NCI-H226 (cell line): ENCODE measurements around the gene SPATA17.
"Not testable (repeated sequence)": the region's sequence is repeated elsewhere in the genome, so short reads cannot be mapped to it uniquely, and the experiment has no call there.

ENCODE experiments used
- DNase-seq: peaks from one replicate; pipeline ENCODE4 v3.0.0-alpha.2; 2015

Gene SPATA17

GRCh38 chr1:217681806-217682205 is 50.7 kb downstream of the SPATA17 start:
- DNase-seq = no peak

- DNase-seq = no peak
Measured at GRCh38 chr1:217687511-217687910, 56.4 kb downstream of the SPATA17 start.

DNA sequence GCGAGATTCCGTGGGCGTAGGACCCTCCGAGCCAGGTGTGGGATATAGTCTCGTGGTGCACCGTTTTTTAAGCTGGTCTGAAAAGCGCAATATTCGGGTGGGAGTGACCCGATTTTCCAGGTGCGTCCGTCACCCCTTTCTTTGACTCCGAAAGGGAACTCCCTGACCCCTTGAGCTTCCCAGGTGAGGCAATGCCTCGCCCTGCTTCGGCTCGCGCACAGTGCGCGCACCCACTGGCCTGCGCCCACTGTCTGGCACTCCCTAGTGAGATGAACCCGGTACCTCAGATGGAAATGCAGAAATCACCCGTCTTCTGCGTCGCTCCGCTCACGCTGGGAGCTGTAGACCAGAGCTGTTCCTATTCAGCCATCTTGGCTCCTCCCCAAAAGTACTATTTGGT is 65.0 kb downstream of the SPATA17 start:
- DNase-seq = not testable (repeated sequence)

GRCh38 chr1:217703326-217703725 is 72.2 kb downstream of the SPATA17 start:
- DNase-seq = no peak

DNA sequence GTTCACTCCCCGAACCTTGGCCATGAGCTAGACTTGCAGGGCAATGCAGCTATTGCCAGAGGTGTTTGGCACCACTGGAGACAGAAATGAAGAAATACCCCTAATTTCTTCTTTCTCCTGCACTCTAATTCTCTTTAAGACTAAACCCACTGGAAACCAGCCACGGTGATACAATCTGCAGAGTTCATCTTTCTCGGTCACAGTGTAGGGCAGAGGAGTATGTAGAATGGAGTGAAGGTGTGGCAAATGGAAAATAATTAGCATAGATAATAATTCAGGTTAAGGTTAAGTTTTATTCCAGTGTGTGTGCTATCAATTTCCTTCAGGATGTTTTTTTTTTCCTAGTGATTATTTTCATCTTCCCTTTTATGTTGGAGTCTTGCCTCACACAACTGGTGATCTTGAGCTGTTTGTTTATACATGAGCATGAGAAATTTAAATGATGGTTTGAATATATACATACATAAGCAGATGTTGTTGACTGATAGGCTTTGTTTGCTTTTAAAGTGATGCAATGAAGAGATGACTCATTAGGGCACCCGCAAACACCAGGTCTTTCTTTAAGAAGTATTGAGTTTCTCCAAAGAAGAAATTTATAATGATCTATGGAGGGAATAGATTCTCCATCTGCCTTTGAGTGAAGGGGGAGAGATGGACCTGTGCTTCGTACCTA is 81.9 kb downstream of the SPATA17 start:
- DNase-seq = no peak

- DNase-seq = no peak
Measured at GRCh38 chr1:217715681-217716080, 84.5 kb downstream of the SPATA17 start.

DNA sequence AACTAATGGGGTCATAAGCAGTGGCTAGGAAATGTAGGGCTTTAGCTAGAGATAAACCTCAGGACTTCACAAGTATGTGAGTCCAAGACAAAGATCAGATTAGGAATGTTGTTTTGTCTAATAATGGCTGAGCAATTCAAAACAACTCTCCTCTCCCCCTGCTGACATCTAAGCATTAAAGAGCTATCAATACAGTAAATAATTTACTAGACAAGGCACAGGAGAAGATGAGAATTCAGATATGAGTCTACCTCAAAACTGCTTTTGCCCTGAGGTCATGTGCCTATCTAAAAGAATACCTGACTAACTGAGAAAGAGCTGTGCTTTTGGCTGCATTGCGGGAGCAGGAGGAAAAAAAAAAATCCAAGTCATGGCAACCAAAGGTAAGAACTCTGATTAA is 86.8 kb downstream of the SPATA17 start:
- DNase-seq = no peak

DNA sequence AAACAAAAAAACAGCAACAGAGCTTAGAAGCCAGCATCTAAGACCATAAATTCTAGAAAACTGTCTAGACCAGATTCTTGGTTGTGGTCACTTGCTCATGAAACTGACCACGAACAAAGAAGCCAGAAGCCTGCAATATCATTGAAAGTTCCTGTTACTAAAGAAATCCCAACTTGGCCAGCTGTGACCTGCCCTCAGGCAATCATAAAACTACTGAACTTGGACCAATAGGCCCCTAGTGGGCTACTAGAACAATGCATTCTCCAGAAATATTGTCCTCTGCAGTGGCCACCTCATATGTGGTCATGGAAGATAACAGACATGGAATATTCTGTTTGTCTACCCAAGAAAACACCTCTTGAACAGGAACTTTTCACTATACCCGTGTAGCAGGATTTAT is 87.7 kb downstream of the SPATA17 start:
- DNase-seq = peak; percentile 3

GRCh38 chr1:217721692-217722091 is 90.5 kb downstream of the SPATA17 start:
- peak; percentile 22 for DNase-seq

GRCh38 chr1:217734973-217735372 is 103.8 kb downstream of the SPATA17 start:
- DNase-seq = peak; percentile 2

DNA sequence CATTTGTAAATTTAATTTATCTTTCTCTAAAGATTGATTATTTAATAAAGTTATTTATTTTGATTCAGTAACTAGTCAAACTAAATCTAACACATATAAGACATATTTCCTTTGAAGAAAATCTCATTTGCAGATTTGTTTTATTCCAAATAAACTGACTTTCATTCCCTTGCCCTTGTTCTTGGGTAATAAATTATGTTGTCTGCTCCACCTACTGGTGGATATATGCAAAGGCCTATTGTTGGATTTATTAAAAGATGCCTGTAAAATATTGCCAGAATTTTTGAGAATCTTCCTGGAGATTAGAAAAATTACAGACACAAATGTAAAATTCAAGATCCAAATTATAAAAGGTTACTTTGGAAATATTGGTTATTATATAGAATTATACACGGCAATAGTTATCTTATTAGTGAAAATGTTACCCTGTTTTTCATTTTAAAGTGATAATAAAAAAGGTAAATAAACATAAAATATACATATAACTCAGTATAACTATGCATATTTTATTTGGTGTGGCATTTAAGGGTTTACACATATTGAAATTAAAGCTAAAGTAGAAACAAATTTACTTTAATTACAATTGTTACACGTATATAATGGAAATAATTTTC is 116.1 kb downstream of the SPATA17 start:
- DNase-seq = no peak

DNA sequence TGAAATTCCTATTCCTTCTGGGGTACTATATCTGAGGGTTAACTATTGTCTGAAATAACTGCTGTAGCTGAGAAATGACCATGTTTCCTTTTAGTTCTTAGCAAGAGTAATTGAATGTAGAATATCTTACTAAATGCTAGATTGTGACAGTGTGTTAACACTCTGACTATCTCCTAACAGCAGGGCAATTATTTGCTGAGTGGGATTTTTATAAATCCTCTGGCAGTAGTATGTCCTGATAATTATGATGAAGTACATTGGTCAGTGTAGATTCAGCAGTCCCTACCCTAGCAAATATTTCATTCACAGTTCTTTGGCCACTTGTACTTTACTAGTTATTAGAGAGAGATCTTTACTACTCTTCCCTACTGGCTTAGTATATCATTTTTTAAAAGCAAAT is 138.6 kb downstream of the SPATA17 start:
- DNase-seq = no peak

GRCh38 chr1:217770918-217771317 is 139.8 kb downstream of the SPATA17 start:
- no peak for DNase-seq

GRCh38 chr1:217776693-217777092 is 145.5 kb downstream of the SPATA17 start:
- DNase-seq = no peak

DNA sequence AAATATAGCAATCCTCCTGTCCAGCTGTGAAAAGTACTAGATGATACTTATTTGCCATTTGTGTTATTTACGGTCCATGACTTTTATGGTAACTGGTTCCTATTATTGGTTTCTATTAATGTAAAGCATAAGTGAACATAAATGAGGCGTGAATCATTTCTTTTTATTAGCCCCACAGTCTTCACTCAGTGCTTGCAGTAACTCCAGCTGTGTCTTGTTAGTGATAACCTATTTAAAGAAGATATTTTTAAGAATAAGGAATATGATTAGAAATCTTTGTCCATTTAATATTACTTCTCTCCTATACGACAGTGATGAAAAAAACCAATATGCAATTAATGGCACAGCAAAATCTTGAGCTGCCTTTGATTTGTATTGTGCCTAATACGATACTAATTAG is 149.9 kb downstream of the SPATA17 start:
- DNase-seq = no peak

DNA sequence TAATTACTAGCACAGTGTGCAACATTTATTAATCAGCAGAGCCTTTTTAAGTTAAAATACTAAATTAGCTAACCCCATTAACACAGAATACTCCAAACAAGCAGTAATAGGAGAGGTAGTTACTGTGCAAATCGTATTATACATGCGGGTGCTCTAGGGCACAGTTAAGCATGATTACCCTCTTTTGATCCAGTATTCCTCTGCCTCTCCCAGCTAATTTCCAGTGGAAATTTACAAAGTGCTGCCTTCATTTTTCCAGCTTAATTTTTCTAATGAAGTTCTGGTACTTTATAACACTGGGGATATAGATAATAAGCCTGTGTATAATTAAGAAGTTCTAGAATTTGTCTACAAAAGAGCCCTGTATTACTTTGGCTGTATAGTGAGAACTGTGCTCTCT is 159.9 kb downstream of the SPATA17 start:
- DNase-seq = no peak

GRCh38 chr1:217805792-217806191 is 174.6 kb downstream of the SPATA17 start:
- no peak for DNase-seq

DNA sequence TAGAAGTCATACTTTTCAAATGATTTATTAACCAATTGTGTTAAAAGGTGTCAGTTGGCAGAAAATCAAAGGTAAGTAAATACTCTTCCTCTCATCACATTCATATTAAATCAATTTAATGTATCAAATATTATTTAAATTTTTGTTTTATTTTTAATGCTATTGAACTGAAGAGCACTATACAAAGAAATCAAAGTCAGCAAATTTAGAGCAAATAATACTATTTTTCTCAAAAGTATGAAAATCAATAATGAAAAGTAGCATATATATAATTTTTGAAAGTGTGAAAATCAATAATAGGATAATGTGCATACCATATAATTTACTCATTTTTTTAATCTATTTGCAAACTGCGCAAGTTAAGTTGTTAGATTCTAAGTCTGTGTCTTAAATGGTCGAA is 181.0 kb downstream of the SPATA17 start:
- DNase-seq = no peak

DNA sequence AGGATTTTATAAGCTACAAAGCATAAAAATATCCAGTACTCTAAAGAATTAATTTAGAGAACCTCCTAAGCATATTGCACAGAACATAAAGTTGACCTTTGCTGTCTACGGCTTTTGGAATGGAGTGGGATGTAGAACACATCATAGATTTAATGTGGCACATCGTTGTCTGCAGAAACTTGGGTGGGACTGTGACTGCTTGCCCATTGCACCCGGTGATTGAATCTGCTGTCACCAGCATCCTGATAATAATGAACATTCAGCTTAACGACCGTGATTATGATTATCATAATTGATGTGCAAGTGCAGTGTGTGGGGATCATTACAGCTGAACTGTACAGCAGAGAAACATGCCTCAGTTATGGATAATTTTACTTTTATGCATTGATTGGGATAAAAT is 181.9 kb downstream of the SPATA17 start:
- DNase-seq = no peak

DNA sequence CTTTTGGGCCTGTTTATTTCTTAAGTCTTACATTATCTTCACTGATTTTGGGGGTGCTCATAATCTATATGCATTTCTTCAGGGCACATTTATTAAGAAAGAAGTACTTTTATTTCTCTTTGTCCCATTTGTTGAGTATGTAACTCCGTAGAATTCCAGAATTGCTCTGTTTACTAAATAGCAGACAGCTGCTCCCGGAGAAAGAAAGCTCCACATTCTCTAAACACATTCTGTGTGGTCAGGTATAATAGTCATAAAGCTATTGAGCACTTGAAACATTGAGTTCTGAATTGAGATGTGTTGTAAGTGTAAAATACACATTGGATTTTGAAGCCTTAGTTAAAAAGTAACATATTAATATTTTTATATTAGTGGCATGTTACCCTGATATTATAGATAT is 206.5 kb downstream of the SPATA17 start:
- DNase-seq = no peak

- DNase-seq = no peak
Measured at GRCh38 chr1:217839161-217839560, 208.0 kb downstream of the SPATA17 start.

- no peak for DNase-seq
Measured at GRCh38 chr1:217846733-217847132, 215.6 kb downstream of the SPATA17 start.

- DNase-seq = no peak
Measured at GRCh38 chr1:217847643-217848042, 216.5 kb downstream of the SPATA17 start.

GRCh38 chr1:217856342-217857034 is 225.3 kb downstream of the SPATA17 start:
- DNase-seq = no peak
